ENCODE results near the gene ZNF436. TPM values are rescaled to one million over a fixed set of nuclear protein-coding genes. Genes with fewer than 3 reads are reported as not detected.

ZNF436 gene
- total RNA-seq, 1 donor from 2014 or later, result 17.4 TPM

DNA sequence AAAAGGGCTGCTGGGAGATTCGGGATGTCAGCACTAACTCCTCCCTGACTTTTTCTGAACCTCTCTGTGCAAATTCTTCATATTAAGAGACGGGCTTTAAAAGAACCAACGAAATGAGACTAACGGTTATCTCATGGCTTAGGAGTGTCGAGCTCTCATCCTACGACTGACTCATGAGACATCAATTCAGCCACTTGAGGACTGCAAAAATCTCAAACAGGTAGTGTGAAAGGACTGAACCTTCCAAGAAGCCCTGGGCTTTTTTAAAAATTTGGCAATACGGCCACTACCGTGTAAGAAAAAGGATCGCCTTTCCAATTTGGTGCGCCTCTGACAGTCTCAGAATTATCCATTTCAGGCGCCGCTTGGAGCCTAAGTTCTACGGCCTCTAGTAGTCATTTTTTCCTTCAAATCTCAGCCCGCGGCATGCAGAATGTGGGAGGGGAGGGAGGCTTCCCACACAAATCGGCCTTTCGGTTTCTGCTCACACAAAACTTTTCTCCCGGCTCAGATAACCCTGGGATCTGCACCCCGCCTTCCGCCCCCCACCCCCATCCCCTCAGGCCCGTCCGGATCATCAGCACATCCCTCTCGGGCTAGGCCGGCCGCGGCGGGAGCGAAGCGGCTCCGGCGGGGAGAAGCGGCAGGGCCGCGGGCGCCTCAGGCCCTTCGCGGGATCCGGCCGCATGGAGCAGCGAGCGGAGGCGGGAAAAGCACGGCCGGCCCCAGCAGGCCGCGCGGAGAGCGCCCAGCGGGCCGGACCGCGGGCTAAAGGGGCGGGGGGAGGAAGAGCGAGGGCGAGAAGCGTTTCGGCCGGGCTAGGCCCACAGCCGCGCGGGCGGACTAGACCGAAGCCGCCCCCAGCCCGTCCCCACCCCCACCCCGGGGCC, 26.2 kb downstream of the ZNF436 start:
- Mint-ChIP-seq H3K4me1 (ENCODE audit: unreplicated experiment) (peaks cover 50% of the 10 kb centered on the region), H3K27ac (ENCODE audit: unreplicated experiment) (peak overlapping the region; percentile 85), H3K36me3 (ENCODE audit: unreplicated experiment) (peaks cover 2% of the 10 kb centered on the region), H3K4me3 (ENCODE audit: unreplicated experiment) (peak overlapping the region; percentile 88), H3K9me3 (ENCODE audit: unreplicated experiment) (no peaks in the 10 kb centered on the region), H3K27me3 (ENCODE audit: unreplicated experiment) (no peaks in the 10 kb centered on the region)
- TF ChIP-seq, protein P1, sequence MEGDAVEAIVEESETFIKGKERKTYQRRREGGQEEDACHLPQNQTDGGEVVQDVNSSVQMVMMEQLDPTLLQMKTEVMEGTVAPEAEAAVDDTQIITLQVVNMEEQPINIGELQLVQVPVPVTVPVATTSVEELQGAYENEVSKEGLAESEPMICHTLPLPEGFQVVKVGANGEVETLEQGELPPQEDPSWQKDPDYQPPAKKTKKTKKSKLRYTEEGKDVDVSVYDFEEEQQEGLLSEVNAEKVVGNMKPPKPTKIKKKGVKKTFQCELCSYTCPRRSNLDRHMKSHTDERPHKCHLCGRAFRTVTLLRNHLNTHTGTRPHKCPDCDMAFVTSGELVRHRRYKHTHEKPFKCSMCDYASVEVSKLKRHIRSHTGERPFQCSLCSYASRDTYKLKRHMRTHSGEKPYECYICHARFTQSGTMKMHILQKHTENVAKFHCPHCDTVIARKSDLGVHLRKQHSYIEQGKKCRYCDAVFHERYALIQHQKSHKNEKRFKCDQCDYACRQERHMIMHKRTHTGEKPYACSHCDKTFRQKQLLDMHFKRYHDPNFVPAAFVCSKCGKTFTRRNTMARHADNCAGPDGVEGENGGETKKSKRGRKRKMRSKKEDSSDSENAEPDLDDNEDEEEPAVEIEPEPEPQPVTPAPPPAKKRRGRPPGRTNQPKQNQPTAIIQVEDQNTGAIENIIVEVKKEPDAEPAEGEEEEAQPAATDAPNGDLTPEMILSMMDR (IDR thresholded peaks at IDR 0.05), result no peak
- DNase-seq (ENCODE audit: extremely low spot score, unreplicated experiment), result peak; percentile 85

DNA sequence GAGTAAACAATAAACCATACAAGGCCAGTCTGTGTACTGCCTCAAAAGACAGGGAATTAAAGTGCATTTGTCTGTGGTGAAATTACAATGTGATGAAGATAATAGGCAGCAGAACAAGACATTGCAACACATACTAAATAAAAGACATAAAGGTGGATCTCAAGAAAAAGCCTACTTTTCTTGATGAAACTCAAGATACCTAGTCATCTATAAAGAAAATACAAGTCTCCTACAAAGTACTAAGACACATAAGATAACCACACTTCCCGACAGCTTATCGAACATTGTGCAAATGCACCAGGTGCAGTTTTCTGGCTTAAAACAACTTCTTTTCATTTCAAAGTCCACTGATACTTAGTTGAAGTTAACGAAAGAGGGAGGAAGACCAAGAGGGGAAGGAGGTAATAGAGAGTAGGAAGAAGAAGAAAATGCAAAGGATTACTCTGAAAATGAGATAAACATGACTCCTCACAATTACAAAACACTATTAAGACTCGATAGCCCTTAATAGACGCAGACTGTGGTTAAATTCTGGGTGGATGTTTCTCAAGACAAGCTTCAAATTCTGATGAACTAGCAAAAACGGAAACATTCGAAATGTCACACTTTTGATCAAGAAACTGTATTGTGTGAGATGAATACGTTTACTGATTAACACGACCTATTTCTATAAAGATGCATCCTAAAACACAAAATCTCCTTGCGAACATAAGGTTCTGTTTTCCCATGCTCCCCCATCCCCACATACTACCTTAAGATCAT, 27.5 kb downstream of the ZNF436 start:
- H3K36me3 Mint-ChIP-seq (ENCODE audit: unreplicated experiment), result peaks cover 11% of the 10 kb centered on the region
- TF ChIP-seq, protein P1 (IDR thresholded peaks at IDR 0.05), result no peak
- no peaks in the 10 kb centered on the region for H3K27me3 Mint-ChIP-seq (ENCODE audit: unreplicated experiment)
- peaks cover 62% of the 10 kb centered on the region for H3K4me1 Mint-ChIP-seq (ENCODE audit: unreplicated experiment)
- DNase-seq (ENCODE audit: extremely low spot score, unreplicated experiment), result no peak
- no peaks in the 10 kb centered on the region for H3K9me3 Mint-ChIP-seq (ENCODE audit: unreplicated experiment)
- H3K27ac Mint-ChIP-seq (ENCODE audit: unreplicated experiment), result peak overlapping the region; percentile 85
- peak overlapping the region; percentile 88 for H3K4me3 Mint-ChIP-seq (ENCODE audit: unreplicated experiment)

DNA sequence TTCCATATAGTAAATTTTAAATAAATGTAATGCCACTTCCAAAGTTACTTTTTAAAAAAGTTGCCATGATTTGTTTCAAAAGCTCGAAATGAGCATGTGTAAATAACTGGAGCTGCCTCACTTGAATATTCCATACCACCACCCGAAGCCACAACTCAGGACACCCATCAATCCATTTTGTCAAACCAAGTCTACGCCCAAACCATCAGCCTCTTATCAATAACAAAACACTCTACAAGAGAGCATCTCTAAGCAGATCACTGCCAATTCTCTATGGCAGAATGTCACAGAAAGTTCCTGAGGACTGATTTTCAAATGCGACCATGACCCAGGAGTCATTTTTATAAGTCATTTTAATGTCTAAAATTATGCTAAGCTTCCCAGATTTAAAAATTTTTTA, 30.0 kb downstream of the ZNF436 start:
- H3K27me3 Mint-ChIP-seq (ENCODE audit: unreplicated experiment), result no peaks in the 10 kb centered on the region
- no peak overlapping the region for H3K4me3 Mint-ChIP-seq (ENCODE audit: unreplicated experiment)
- TF ChIP-seq, protein P1 (IDR thresholded peaks at IDR 0.05), result no peak
- peaks cover 23% of the 10 kb centered on the region for H3K36me3 Mint-ChIP-seq (ENCODE audit: unreplicated experiment)
- DNase-seq (ENCODE audit: extremely low spot score, unreplicated experiment), result no peak
- no peaks in the 10 kb centered on the region for H3K9me3 Mint-ChIP-seq (ENCODE audit: unreplicated experiment)
- H3K4me1 Mint-ChIP-seq (ENCODE audit: unreplicated experiment), result peaks cover 59% of the 10 kb centered on the region
- no peak overlapping the region for H3K27ac Mint-ChIP-seq (ENCODE audit: unreplicated experiment)

DNA sequence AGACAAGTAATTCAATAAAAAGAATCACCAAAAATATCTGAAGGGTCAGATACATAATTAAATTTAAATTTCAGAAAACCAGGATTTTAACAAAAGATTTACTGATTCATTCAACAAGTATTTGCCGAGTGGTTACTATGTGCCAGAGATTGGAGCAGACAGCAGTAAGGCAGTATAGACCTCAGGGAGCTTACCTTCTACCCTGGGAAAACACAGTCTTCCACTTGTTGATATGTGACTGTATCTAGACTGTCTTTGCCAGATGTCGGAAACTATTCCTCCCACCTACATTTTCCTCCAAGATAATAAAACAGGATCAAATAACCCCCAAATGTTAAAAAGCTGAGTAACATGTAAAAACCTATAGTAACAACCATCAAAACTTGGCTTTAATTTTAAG, 31.8 kb downstream of the ZNF436 start:
- DNase-seq (ENCODE audit: extremely low spot score, unreplicated experiment), result no peak
- H3K27ac Mint-ChIP-seq (ENCODE audit: unreplicated experiment), result peak overlapping the region; percentile 19
- no peaks in the 10 kb centered on the region for H3K9me3 Mint-ChIP-seq (ENCODE audit: unreplicated experiment)
- H3K4me3 Mint-ChIP-seq (ENCODE audit: unreplicated experiment), result no peak overlapping the region
- H3K36me3 Mint-ChIP-seq (ENCODE audit: unreplicated experiment), result peaks cover 36% of the 10 kb centered on the region
- H3K27me3 Mint-ChIP-seq (ENCODE audit: unreplicated experiment), result no peaks in the 10 kb centered on the region
- TF ChIP-seq, protein P1 (IDR thresholded peaks at IDR 0.05), result no peak
- H3K4me1 Mint-ChIP-seq (ENCODE audit: unreplicated experiment), result peaks cover 58% of the 10 kb centered on the region

DNA sequence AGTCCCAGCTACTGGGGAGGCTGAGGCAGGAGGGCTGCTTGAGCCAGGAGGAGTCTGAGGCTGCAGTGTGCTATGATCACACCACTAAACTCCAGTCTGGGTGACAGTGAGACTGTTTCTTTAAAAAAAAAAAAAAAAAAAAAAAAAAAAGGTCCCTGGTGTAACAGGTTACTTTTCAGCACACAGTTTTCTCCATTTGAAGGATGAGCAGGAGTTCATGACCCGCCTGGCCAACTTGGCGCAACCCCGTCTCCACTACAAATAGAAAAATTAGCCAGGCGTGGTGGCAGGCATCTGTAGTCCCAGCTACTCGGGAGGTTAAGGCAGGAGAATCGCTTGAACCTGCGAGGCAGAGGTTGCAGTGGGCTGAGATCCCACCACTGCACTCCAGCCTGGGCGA, 37.9 kb downstream of the ZNF436 start:
- Mint-ChIP-seq H3K4me3 (ENCODE audit: unreplicated experiment) (no peak overlapping the region), H3K27me3 (ENCODE audit: unreplicated experiment) (no peaks in the 10 kb centered on the region), H3K4me1 (ENCODE audit: unreplicated experiment) (peaks cover 7% of the 10 kb centered on the region), H3K9me3 (ENCODE audit: unreplicated experiment) (no peaks in the 10 kb centered on the region), H3K36me3 (ENCODE audit: unreplicated experiment) (peaks cover 53% of the 10 kb centered on the region), H3K27ac (ENCODE audit: unreplicated experiment) (no peak overlapping the region)
- TF ChIP-seq, protein P1 (IDR thresholded peaks at IDR 0.05), result no peak
- DNase-seq (ENCODE audit: extremely low spot score, unreplicated experiment), result no peak

Measured in osteocyte (in vitro differentiated cells).